Activated CD4-positive, alpha-beta T cell treated with anti-CD3 and anti-CD28 coated beads, Interleukin-2, amount 10 ng/mL, durations not matched to agents 7 days and 5 days (primary cell): ENCODE data around the gene NOB1. TPM values are rescaled to one million over a fixed set of nuclear protein-coding genes. Genes with fewer than 3 reads are reported as not detected.

ENCODE experiments used
- CTCF ChIA-PET: fragments of 350-600 bp; sonication (Branson Sonifier 250); formaldehyde crosslinking; loops from one replicate; lab custom pipeline; 2021; ENCODE audit warnings: antibody characterized with exemption; lab: Charles Lee
- POLR2A ChIA-PET: fragments of 350-600 bp; sonication (Branson Sonifier 250); formaldehyde crosslinking; loops from one replicate; lab custom pipeline; 2021; ENCODE audit warnings: antibody characterized with exemption; lab: Charles Lee
- DNase-seq: peaks from one replicate; pipeline ENCODE4 v3.0.0-alpha.2; 2020
- H3K27ac Mint-ChIP-seq: one replicate; pipeline ENCODE4 v1.8.0; 2021; ENCODE audit warnings: mild to moderate bottlenecking, moderate library complexity, mixed read lengths
- H3K27me3 Mint-ChIP-seq: one replicate; pipeline ENCODE4 v1.8.0; 2021; ENCODE audit warnings: mixed read lengths
- H3K36me3 Mint-ChIP-seq: one replicate; pipeline ENCODE4 v1.8.0; 2021; ENCODE audit warnings: low read depth, mixed read lengths
- H3K4me1 Mint-ChIP-seq: one replicate; pipeline ENCODE4 v1.8.0; 2021; ENCODE audit warnings: mixed read lengths
- H3K4me3 Mint-ChIP-seq: one replicate; pipeline ENCODE4 v1.8.0; 2021; ENCODE audit warnings: mild to moderate bottlenecking, moderate library complexity, mixed read lengths
- H3K9me3 Mint-ChIP-seq: one replicate; pipeline ENCODE4 v1.8.0; 2021; ENCODE audit warnings: mixed read lengths
- total RNA-seq, 2 experiments: library from RNA; stranded (reverse); gene quantifications; one replicate each; pipeline ENCODE4 v1.2.3, GENCODE V29; 2021

Gene NOB1
- total RNA-seq, 2 experiments from 2014 or later = 60.5 to 62.5 TPM

DNA sequence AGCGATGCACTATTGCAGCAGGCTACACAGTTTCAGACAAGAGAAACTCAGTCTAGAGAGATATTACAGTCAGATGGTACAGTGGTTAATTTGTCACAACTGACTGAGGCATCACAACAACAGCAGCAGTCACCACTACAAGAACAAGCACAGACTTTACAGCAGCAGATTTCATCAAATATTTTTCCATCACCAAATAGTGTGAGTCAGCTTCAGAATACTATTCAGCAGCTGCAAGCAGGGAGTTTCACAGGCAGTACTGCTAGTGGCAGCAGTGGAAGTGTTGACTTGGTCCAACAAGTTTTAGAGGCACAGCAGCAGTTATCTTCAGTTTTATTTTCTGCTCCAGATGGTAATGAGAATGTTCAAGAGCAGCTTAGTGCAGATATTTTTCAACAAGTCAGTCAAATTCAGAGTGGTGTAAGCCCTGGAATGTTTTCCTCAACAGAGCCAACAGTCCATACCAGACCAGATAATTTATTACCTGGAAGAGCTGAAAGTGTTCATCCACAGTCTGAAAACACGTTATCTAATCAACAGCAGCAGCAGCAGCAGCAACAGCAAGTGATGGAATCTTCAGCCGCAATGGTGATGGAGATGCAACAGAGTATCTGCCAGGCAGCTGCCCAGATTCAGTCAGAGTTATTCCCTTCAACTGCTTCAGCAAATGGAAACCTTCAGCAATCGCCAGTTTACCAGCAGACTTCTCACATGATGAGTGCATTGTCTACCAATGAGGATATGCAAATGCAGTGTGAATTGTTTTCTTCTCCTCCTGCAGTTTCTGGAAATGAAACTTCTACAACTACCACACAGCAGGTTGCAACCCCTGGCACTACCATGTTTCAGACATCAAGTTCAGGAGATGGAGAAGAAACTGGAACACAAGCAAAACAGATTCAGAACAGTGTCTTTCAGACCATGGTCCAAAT lies 62.5 kb downstream of the NOB1 start:
- no peaks in the 10 kb centered on the region for H3K9me3 Mint-ChIP-seq
- ChIA-PET CTCF (no interaction called here), POLR2A (interaction anchor here (0.7 kb wide), 1 partner anchor 81 kb away, joined by 3 read pairs; no protein-coding TSS in a partner anchor)
- no peak overlapping the region for H3K4me3 Mint-ChIP-seq
- H3K27me3 Mint-ChIP-seq = no peaks in the 10 kb centered on the region
- H3K36me3 Mint-ChIP-seq = peaks cover 52% of the 10 kb centered on the region
- no peak for DNase-seq
- no peak overlapping the region for H3K27ac Mint-ChIP-seq
- H3K4me1 Mint-ChIP-seq = peaks cover 9% of the 10 kb centered on the region

Other genes with a start within 250 kb of the NOB1 start
- gene NFAT5, start 189.0 kb downstream of the NOB1 start, total RNA-seq = 10 to 100 TPM; 18.5 to 19.5 TPM
- 10 to 100 TPM; 20.4 to 22.4 TPM for gene NQO1, start 28.4 kb downstream of the NOB1 start, total RNA-seq
- gene WWP2, start 7.4 kb upstream of the NOB1 start, total RNA-seq = 10 to 100 TPM; 68.8 to 76.3 TPM
- 1 to 10 TPM in 1 of 2 experiments, under 1 TPM in 1; 0.99 to 1.0 TPM for gene CLEC18A, start 196.4 kb upstream of the NOB1 start, total RNA-seq